Measurements from ENCODE around the gene PHACTR1.

PHACTR1 gene

DNA sequence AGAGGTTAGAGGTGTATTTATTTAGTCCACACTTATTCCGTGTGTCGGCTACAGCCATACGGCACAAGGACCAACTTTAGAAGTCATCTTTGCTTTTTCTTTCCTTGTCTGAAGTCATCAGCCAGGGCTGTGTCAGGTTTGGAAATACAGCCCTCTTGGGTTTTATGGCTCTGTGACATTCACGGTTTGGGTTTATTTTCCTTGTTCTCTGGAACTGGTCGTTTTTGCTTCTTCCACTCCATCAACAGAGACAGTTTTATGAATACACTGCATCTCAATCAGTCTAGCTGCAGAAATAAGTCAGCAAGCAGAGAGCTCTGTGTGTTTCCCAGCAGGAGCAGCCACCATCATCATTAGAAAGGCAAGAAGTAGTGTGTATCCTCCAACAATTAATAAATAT lies 479.2 kb downstream of the PHACTR1 start:
- no peak for DNase-seq (ENCODE audit: low spot score)

DNA sequence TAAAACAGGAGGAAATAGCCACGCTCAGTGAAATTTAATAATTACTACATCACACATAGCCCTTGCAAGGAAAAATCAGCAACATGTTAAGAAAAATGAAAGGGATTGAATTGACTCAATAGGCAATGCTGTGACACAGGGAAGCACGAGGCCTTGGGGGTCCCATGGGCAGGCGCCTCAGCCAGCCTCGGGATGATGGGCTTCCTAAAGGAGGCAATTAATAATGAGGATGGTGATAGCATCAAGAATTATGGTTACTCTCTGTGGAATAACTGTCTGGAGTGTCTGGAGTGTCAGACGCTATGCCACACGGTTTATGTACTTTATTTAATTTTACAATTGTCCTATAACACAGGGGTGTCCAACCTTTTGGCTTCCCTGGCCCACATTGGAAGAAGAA lies 481.6 kb downstream of the PHACTR1 start:
- DNase-seq (ENCODE audit: low spot score) = no peak

DNA sequence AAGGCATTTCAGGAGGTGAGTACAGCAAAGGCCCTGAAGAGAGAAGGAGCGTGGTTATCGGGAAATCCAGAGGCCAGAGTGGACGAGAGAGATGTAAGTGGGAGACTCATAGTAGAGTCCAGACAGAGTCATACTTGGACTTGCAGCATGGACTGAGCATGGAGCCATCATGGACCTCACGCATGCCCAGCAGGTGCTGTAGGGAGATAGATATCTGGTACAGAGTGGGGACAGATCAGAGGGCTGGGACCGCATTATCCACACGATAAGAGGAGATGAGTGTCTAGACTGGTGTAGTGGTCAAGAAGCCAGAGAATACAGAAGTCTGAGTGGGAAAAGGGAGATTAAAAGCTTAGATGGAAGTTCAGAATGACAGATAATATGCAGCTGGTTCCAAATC lies 484.8 kb downstream of the PHACTR1 start:
- DNase-seq (ENCODE audit: low spot score) = no peak

DNA sequence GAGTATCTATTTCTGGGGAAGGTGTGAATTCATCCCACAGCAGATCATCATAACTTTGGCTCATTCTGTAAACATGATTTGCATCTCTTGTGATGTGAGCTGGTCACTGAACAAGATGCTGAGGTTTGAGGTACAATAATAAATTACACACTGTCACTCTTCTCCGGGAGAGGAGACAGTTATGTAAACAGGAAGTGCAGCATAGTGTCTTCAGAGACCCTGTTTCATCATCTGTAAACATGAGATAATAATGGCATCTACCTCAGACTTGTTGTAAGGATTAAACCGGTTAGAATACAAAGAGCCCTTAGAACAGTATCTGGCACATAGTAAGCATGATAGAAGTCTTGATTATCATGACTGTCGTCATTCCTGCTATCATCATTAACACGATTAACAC lies 486.6 kb downstream of the PHACTR1 start:
- peak; percentile 42 for DNase-seq (ENCODE audit: low spot score)

DNA sequence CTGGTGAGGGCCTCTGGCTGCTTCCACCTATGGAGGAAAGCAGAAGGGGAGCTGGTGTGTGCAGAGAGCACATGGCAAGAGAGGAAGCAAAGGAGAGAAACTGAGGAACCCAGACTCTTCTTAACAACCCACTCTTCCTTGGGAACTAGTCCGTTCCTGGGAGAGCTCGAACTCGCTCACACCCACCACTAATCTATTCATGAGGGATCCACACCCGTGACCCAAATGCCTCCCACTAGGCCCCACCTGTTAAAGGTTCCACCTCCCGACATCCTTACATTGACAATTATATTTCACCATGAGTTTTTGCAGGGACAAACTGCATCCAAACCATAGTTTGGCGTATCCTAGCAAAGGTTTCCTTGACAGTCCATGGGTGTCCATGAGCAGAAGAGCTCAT lies 488.5 kb downstream of the PHACTR1 start:
- DNase-seq (ENCODE audit: low spot score) = no peak

DNA sequence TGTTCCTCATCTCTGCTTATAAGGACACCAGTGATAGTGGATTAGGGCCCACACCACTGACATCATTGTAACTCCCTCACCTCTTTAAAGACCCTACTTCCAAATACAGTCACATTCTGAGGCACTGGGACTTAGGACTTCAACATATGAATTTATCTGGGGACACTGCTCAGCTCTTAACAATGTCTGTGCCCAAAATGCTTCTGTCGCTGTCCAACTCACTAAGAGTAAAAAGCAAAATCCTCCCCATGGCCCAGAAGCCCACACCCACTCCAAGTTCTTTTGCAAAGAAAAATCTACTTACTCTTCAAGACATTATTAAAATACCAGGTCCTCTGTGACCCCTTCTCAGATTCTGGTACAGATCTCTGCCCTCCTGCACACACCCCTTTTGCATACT lies 495.5 kb downstream of the PHACTR1 start:
- DNase-seq (ENCODE audit: low spot score) = no peak

DNA sequence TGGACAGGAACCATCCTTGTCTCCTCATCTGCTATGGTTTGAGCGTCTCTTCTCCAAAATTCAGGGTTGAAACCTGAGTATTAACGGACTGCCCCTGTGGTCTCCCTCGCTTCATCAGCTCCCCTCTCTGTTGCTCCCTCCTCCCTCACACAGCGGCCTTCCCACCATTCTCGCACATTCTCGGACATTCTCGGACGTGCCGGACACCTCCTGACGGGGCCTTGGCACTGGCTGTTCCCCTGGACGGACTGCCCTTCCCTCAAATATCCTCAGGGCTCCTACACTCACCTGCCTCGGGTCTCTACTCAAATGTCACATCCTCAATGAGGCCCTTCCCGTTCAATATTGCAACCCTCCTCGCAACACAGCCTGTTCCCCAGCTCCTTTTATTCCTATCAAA lies 496.0 kb downstream of the PHACTR1 start:
- no peak for DNase-seq (ENCODE audit: low spot score)

DNA sequence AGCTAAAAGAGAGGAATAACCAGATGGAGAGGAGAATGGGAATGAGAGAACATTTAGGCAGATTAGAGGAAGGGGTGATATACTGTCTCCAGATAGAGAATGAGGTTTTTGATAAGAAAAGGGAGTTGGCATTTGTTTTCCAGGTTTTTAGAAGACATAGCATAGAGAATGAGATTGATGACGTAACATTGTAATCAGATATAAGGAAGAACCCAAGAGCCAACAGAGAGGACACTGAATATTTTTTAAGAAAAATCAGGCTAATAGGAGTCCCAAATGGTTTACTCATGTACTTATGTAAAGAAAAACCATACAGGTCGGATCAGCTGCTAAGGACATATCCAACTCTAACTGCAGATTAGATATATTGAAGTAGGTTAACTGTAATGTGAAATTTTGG lies 498.8 kb downstream of the PHACTR1 start:
- no peak for DNase-seq (ENCODE audit: low spot score)

DNA sequence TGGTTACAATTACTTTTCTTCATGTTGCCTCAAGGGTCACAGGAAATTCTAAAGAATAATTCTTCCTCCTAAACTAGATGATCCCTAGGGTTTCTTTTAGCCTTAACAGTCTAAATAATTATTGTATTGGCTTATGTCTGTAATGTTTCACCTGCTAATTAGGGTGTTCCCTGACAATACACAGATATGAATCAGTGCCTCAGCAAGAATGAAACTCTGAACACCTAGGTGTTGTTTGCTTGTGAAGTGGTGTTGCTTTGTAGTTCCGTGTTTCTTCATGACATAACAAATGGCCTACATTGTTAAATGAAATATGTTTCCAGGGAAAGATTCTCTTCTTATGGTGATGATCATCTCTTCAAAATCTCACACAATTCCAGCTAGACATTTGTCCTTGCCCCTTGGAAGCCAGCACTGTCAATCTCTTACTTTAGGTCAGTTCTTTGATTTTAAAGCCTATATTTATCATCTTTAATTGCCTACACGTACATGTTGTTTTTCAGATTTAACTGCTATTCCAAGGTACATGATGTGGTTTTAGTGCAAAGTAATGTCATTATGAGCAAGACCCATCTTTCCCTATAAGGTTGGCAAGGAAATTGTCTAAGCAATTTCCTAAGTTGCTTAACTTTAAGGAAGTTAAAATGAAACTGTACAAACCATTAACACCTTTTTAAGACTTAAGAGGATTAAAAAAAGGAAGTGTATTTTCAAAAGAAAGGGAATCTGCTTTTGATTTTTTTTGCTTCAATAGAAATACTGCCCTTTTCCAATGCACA lies 499.9 kb downstream of the PHACTR1 start:
- DNase-seq (ENCODE audit: low spot score) = no peak

DNA sequence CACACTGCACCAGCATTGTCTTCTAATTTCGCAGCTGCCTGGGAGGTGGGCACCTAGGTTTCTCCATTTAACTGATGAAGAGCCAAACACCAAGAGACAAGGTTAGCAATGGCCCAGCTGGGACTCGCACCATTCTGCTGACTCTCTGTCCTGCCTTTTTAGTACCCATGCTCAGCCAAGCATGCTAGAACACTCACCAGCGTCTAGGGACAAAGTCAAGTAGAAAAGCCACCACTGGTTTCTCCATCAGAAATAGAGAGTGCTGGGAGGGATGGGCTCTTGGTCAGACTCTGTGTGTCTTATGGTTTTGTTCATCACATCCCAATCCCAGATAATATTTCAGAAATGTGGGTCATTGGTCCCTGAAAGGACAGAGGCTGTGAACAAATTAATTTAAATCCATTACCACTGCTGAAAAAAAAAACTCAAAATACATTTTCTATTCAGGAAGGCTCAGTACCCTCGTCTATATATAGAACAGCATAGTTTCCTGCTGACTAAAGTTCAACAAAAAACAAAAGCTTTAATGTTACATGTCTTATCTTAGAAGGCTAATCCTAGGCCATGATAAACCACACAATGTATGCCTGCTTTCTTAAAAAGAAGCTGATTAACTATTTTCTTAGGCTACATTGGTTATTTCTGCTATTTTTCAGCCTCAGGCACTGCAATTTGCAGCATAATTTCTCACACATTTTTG lies 500.8 kb downstream of the PHACTR1 start:
- no peak for DNase-seq (ENCODE audit: low spot score)

DNA sequence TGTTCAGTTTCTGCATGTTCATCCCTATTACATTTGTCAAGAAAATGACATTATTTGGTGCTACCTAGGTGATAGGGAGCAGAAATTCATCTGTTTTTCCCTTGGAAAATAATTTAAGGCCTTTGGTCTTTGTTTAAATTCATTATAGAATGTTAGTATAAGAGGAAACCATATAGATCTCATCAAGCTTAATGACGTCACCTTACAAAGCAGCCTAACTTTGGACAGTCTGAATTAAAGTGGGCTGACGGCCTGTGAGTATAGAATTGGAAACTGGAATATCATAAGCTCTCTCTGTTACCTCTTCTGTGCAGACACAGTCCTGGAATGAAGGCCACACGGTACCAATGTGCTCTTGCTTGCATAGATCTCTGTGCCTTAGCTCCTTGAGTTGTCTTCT lies 503.7 kb downstream of the PHACTR1 start:
- no peak for DNase-seq (ENCODE audit: low spot score)

DNA sequence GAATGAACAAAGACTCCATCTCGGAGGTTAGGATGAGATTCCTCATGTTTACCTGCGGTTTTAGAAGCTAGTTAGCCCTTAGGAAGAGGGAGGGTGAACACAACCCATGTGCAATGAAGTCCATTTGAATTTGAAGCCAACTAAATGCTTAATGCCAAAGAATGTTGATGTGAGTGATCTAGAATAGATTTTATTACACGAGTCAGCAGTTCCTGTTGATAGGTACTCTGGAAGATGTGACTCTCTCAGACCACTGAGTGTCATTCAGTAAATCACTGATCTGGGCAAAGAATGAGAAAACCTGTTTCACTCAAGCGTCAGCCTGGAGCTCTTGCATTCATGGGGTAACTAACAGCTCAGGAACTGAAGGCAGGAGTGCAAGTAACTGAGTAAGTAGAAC lies 505.5 kb downstream of the PHACTR1 start:
- no peak for DNase-seq (ENCODE audit: low spot score)

DNA sequence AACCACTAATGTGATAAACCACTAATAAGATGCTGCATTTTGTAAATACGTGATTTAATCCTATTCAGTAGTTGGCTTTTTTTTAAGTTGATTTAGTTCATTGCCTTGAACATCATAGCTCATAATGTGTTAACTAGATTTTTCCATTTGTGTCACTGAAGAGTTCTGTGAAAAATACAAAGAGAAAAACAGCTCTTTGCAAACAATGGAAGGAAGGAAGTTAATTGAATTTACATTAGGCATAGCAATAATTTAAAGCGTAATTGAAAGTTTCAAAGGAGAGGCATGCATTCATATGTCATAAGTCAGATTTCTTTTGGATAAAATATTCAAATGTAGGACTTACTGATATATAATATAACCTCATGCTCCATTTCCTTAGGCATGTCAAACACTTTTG lies 509.5 kb downstream of the PHACTR1 start:
- no peak for DNase-seq (ENCODE audit: low spot score)

DNA sequence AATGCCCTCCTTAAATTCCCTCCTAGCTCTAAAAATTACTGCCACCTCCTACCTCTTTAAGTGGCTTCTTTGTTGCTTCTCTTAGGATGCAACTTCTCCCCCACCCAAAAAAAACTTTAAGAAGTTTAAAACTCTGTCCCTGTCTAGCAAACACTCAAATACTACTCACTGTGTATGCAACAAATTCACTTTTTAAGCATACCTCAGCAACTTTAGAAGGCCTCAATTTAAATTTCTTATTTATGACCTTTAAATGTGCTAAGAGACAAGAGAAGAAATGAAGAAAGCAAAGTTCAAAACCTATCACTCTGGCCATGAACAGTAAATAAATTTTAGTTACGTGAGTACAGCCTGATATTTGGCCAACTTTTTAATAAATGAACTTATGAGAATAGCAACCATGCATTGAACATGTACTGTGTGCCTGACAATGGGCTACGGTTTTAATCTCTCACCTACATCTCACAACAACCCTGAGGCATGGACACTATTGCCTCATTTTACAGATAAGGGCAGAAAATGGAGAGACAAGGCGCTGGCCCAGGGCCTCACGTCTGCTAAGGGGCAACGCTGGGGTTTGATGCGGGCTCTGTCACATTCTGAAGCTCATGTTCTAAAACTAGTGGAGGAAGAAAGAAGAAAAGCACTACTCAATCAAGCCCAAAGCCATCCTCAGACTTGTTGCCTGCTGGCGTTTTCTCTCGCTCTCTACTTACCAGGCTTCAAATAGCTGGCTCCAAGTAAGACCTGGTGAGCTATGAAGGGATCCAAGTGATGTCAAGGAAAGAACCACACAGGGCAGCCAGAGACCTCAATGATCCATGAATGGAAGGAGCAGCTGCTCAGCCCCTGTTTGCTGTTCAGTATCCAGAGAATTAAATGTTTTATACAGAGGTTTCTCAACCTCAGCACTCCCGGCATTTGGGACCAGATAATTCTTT lies 512.0 kb downstream of the PHACTR1 start:
- no peak for DNase-seq (ENCODE audit: low spot score)

DNA sequence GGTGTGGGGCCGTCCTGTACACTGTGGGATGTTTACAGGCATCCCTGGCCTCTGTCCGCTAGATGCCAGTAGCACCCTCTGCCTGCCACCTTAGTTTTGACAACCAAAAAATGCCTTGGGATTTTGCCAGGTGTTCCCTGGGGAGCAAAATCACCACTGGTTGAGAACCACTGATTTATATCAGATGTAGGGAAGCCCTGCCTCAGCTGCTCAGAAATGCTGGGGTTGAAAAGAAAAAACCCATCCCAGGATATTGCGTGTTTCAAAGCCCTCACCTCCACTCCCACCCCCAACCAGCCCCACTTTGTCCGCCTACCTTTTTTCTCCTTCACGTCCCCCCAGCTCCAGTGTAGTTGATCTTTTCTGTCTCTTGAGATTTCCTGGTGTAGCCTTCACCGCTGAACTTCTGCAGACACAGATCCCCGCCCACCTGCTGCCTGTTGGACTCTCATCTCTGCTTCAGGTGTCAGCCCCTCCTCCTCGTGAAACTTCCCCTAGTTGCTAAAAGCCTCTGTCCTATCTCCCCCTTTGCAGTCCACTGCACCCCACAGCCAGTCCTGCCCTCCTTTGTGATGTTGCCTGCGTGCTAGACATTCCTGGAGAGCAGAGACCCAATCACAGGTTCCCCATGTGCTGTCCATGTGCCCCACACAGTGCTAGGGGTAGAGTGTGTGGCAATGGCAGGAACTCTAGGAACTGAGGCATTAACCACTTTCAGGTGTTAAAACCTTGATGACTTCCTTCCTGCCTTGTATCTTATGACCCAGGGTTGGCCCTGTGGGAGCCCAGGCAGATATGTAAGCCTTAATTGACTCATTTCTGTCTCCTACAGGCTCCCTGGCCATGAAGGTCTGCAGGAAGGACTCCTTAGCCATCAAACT lies 512.9 kb downstream of the PHACTR1 start:
- peak; percentile 7 for DNase-seq (ENCODE audit: low spot score)

DNA sequence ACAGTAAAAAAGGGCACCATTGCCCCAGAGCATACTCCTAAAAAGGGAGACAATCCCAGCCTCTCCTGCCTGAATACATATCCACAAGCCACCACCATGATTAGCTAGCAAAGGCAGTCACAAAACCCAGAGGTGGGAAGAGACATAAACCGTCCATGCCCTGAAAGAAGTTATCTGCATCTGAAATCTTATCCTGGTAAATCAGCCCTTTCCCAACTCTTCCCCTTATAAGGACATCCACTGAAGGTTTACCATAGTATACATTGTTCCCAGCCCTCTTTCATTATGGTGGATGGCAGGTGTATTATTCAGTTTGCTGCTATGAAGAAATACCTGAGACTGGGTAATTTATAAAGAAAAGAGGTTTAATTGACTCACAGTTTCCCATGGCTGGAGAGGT lies 516.5 kb downstream of the PHACTR1 start:
- DNase-seq (ENCODE audit: low spot score) = no peak

DNA sequence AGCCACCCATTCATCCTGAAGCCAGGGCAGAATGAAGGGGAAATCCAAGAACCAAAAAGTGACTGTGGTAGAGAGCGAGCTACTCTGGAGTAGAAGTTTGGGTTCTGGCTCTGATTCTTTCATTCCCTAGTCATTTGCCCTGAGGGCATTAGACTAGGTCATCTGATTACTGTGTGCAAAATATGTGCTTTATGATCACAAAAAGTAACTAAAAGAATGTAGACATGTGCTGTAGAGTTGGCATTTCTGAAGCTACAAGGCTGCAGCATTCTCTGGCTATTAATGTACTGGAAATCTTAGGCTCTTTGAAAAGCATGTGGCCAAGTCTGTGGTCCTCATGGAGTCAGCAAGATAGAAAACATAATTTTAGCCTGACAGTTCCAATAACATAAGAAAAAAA lies 517.6 kb downstream of the PHACTR1 start:
- no peak for DNase-seq (ENCODE audit: low spot score)

DNA sequence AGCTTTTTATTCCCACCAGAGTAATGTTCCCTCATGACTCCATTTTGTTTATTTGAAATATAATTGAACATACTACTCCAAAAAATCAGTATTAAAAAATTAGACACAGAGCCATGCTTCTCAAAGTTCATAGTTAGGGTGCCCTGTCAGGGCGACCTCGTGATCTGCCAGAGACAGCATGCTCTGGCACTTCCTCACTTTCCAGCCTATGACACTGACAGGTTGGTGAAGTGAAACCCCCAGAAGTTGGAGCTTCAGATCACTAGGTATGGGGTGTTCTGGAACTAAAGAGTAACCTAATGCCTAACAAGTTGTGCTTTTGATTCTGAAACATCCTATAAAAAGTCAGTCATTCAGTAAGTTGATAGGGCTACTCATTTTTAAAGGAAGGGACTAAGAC lies 518.8 kb downstream of the PHACTR1 start:
- DNase-seq (ENCODE audit: low spot score) = no peak

DNA sequence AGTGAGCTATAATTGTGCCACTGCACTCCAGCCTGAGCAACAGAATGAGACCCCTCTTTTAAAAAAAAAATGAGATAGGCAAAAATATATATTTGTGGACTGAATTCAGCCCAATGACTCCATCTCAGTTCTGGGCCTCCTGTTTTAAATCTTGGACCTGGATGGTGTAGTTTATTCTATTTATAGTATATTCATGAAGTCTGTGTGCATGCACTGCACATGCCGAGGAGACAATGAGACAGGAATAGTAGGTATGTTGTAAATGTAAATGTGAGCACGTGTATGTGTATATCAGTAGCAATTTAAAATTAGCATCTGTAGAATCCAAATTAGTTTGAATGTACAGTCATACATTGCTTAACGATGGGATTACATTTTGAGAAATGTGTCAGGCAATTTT lies 520.8 kb downstream of the PHACTR1 start:
- no peak for DNase-seq (ENCODE audit: low spot score)

DNA sequence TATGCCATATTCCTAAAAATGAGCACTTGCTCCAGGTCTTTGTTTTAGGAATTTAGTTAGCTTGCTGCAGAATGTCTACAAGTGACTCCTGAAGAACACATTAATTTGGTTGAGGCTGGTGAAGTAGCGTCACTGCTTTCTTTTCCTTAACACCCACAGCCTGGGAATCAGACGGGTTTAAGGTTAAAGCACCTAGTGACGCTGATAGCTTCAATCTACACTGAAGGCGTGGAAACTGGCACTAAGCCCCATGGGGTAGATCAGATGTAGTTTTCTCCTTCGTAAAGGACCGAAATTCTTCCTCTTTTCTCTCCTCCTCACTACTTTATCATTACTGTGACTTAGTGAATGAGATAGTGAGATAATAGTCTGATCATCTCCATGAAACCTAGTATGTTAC lies 521.5 kb downstream of the PHACTR1 start:
- DNase-seq (ENCODE audit: low spot score) = no peak

DNA sequence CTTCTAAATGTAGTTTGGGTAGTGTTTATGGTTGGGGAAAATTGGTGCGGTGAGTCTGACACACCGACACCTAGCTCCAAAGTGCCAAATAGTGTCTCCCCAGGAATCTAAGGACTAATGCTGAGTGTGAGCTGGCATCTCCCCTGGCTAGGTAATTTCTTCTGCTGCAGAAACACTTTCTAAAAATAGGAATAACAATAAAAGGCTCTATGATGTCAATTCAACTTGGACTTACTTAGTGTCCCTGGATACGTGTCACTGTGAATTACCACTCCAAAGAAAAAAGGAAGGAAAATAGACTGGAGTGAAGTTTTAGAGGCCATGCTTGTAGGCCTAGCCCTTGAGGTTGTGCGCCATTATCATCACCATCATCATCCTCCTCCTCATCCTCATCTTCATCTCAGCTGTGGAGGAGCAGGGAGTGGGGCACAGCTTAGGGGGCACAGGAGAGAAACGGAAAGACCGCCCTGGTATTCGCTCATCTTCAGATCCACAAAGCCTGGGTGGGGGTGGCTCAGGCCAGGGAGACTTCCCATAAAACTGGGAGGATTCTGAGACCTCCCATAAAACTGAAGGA lies 522.2 kb downstream of the PHACTR1 start:
- no peak for DNase-seq (ENCODE audit: low spot score)

All from SW480 (cell line).